CD4-positive, alpha-beta memory T cell (primary cell): ENCODE results near the gene SMAD4. TPM values are rescaled to one million over a fixed set of nuclear protein-coding genes. Genes with fewer than 3 reads are reported as not detected.

ENCODE experiments used
- CTCF ChIA-PET: fragments of 350-600 bp; sonication (Branson Sonifier 250); formaldehyde crosslinking; loops from one replicate; lab custom pipeline; 2021; ENCODE audit warnings: inconsistent platforms; ENCODE audit not compliant: partially characterized antibody; lab: Charles Lee
- POLR2A ChIA-PET: fragments of 350-600 bp; sonication (Branson Sonifier 250); formaldehyde crosslinking; loops from one replicate; lab custom pipeline; 2021; ENCODE audit not compliant: partially characterized antibody; lab: Charles Lee
- DNase-seq, 5 donors: peaks; one replicate each; pipeline versions ENCODE4 v3.0.0 to v3.0.0-alpha.2; 2020 to 2022; ENCODE audit warnings: mixed read lengths in 1 of 5
- H3K27ac ChIP-seq: one replicate; pipeline ENCODE4 v1.7.0; 2013; ENCODE audit warnings: low read depth, low read length
- H3K27me3 ChIP-seq: 2 replicates; pipeline ENCODE4 v1.7.0; 2013; ENCODE audit warnings: mild to moderate bottlenecking, low read length, moderate library complexity; ENCODE audit not compliant: insufficient read depth
- H3K36me3 ChIP-seq: 2 replicates; pipeline ENCODE4 v1.7.0; 2013; ENCODE audit warnings: mild to moderate bottlenecking, low read length, moderate library complexity; ENCODE audit not compliant: insufficient read depth
- H3K4me1 ChIP-seq: 2 replicates; pipeline ENCODE4 v1.7.0; 2013; ENCODE audit warnings: mild to moderate bottlenecking, low read length, moderate library complexity; ENCODE audit not compliant: insufficient read depth
- H3K4me3 ChIP-seq, 2 donors: one replicate each; pipeline ENCODE4 v1.7.0; 2013; ENCODE audit warnings: low read length in 2 of 2, mild to moderate bottlenecking in 1 of 2
- H3K9me3 ChIP-seq, 2 donors: one replicate each; pipeline ENCODE4 v1.7.0; 2013; ENCODE audit warnings: low read length in 2 of 2, control low read depth in 1 of 2; ENCODE audit not compliant: control insufficient read depth in 1 of 2
- H3K27ac Mint-ChIP-seq, 7 donors: one replicate each; pipeline ENCODE4 v1.8.0; 2020 to 2021; ENCODE audit warnings: mixed read lengths in 7 of 7, mild to moderate bottlenecking in 6 of 7, inconsistent platforms in 3 of 7, moderate library complexity in 3 of 7
- H3K27me3 Mint-ChIP-seq, 2 donors: one replicate each; pipeline ENCODE4 v1.8.0; 2020 to 2021; ENCODE audit warnings: mixed read lengths in 2 of 2
- H3K36me3 Mint-ChIP-seq, 2 donors: one replicate each; pipeline ENCODE4 v1.8.0; 2020 to 2021; ENCODE audit warnings: mixed read lengths in 2 of 2, inconsistent platforms in 1 of 2, mild to moderate bottlenecking in 1 of 2
- H3K4me1 Mint-ChIP-seq, 4 donors: one replicate each; pipeline ENCODE4 v1.8.0; 2020 to 2021; ENCODE audit warnings: mixed read lengths in 4 of 4, mild to moderate bottlenecking in 1 of 4
- H3K4me3 Mint-ChIP-seq, 8 donors: one replicate each; pipeline ENCODE4 v1.8.0; 2020 to 2021; ENCODE audit warnings: mixed read lengths in 8 of 8, mild to moderate bottlenecking in 7 of 8, moderate library complexity in 6 of 8, inconsistent platforms in 3 of 8
- H3K9me3 Mint-ChIP-seq, 8 donors: one replicate each; pipeline ENCODE4 v1.8.0; 2020 to 2021; ENCODE audit warnings: mixed read lengths in 8 of 8, mild to moderate bottlenecking in 5 of 8, inconsistent platforms in 3 of 8, moderate library complexity in 1 of 8
- intact Hi-C: fragments of 100-400 bp; cut with micrococcal nuclease; formaldehyde crosslinking; loops from one replicate; pipeline ENCODE4 v1.15.1; 2023
- polyA plus RNA-seq, 2 donors: library from polyadenylated mRNA; unstranded; fragments of 300-500 nt; fragmentation: Illumina TruSeq; gene quantifications; one replicate each; pipeline ENCODE4 v1.2.3, GENCODE V29; 2021
- total RNA-seq, 2 experiments: library from RNA; stranded (reverse); gene quantifications; one replicate each; pipeline ENCODE4 v1.2.3, GENCODE V29; 2021

The SMAD4 gene
- total and polyA plus RNA-seq, 4 experiments from 2014 or later = 37.7 to 155 (median 119) TPM

GRCh38 chr18:51120809-51121596 is 91.0 kb downstream of the SMAD4 start:
- ChIA-PET CTCF (no interaction called here), POLR2A (no interaction called here)
- intact Hi-C loops = no loop called here
- H3K4me1 Mint-ChIP-seq = no peaks in the 10 kb centered on the region
- peaks cover 0 to 5% (median 0%) of the 10 kb centered on the region in 8 donors for H3K9me3 Mint-ChIP-seq
- Histone ChIP-seq H3K4me3 (no peak overlapping the region), H3K4me1 (no peaks in the 10 kb centered on the region), H3K27ac (no peak overlapping the region), H3K27me3 (no peaks in the 10 kb centered on the region), H3K36me3 (no peaks in the 10 kb centered on the region), H3K9me3 (no peaks in the 10 kb centered on the region)
- H3K36me3 Mint-ChIP-seq = no peaks in the 10 kb centered on the region
- no peak overlapping the region for H3K4me3 Mint-ChIP-seq
- H3K27ac Mint-ChIP-seq = no peak overlapping the region
- no peak for DNase-seq
- H3K27me3 Mint-ChIP-seq = peaks cover 0 to 3% of the 10 kb centered on the region in 2 donors

GRCh38 chr18:51121597-51121857 is 91.5 kb downstream of the SMAD4 start:
- Mint-ChIP-seq H3K27me3 (peaks cover 0 to 3% of the 10 kb centered on the region in 2 donors), H3K4me1 (no peaks in the 10 kb centered on the region), H3K9me3 (peaks cover 0 to 5% (median 0%) of the 10 kb centered on the region in 8 donors), H3K27ac (no peak overlapping the region), H3K36me3 (no peaks in the 10 kb centered on the region), H3K4me3 (no peak overlapping the region)
- H3K4me3 ChIP-seq = no peak overlapping the region
- no peak for DNase-seq
- no peaks in the 10 kb centered on the region for H3K27me3 ChIP-seq
- H3K36me3 ChIP-seq = no peaks in the 10 kb centered on the region
- H3K27ac ChIP-seq = no peak overlapping the region
- intact Hi-C loops = no loop called here
- no peaks in the 10 kb centered on the region for H3K9me3 ChIP-seq
- no peaks in the 10 kb centered on the region for H3K4me1 ChIP-seq
- POLR2A ChIA-PET = no interaction called here
- CTCF ChIA-PET = no interaction called here

- H3K27me3 Mint-ChIP-seq = peaks cover 0 to 3% of the 10 kb centered on the region in 2 donors
- H3K4me1 Mint-ChIP-seq = no peaks in the 10 kb centered on the region
- intact Hi-C loops = no loop called here
- H3K27me3 ChIP-seq = no peaks in the 10 kb centered on the region
- ChIA-PET CTCF (no interaction called here), POLR2A (no interaction called here)
- no peak overlapping the region for H3K27ac Mint-ChIP-seq
- H3K27ac ChIP-seq = no peak overlapping the region
- H3K9me3 ChIP-seq = no peaks in the 10 kb centered on the region
- no peak overlapping the region for H3K4me3 ChIP-seq
- H3K4me3 Mint-ChIP-seq = no peak overlapping the region
- no peaks in the 10 kb centered on the region for H3K4me1 ChIP-seq
- DNase-seq = no peak
- H3K36me3 ChIP-seq = no peaks in the 10 kb centered on the region
- H3K36me3 Mint-ChIP-seq = no peaks in the 10 kb centered on the region
- H3K9me3 Mint-ChIP-seq = peaks cover 0 to 3% (median 0%) of the 10 kb centered on the region in 8 donors
Measured at GRCh38 chr18:51122266-51123045, 92.4 kb downstream of the SMAD4 start.

GRCh38 chr18:51123046-51123395 is 93.0 kb downstream of the SMAD4 start:
- Histone ChIP-seq H3K27ac (no peak overlapping the region), H3K4me3 (no peak overlapping the region), H3K27me3 (no peaks in the 10 kb centered on the region), H3K4me1 (no peaks in the 10 kb centered on the region), H3K36me3 (no peaks in the 10 kb centered on the region), H3K9me3 (no peaks in the 10 kb centered on the region)
- ChIA-PET CTCF (no interaction called here), POLR2A (no interaction called here)
- intact Hi-C loops = no loop called here
- H3K4me1 Mint-ChIP-seq = no peaks in the 10 kb centered on the region
- no peak for DNase-seq
- no peaks in the 10 kb centered on the region for H3K36me3 Mint-ChIP-seq
- H3K27me3 Mint-ChIP-seq = peaks cover 0 to 3% of the 10 kb centered on the region in 2 donors
- H3K27ac Mint-ChIP-seq = no peak overlapping the region
- H3K4me3 Mint-ChIP-seq = no peak overlapping the region
- peaks cover 0 to 2% (median 0%) of the 10 kb centered on the region in 8 donors for H3K9me3 Mint-ChIP-seq

GRCh38 chr18:51123481-51123880 is 93.5 kb downstream of the SMAD4 start:
- no peak overlapping the region for H3K27ac ChIP-seq
- ChIA-PET CTCF (interaction anchor here (1.8 kb wide), 1 partner anchor 14 kb away, joined by 9 read pairs; no protein-coding TSS in a partner anchor), POLR2A (no interaction called here)
- H3K27ac Mint-ChIP-seq = no peak overlapping the region
- no peak for DNase-seq
- no peaks in the 10 kb centered on the region for H3K36me3 ChIP-seq
- no peaks in the 10 kb centered on the region for H3K27me3 ChIP-seq
- H3K4me3 ChIP-seq = no peak overlapping the region
- H3K9me3 Mint-ChIP-seq = peaks cover 0 to 2% (median 0%) of the 10 kb centered on the region in 8 donors
- H3K4me1 Mint-ChIP-seq = no peaks in the 10 kb centered on the region
- H3K27me3 Mint-ChIP-seq = peaks cover 0 to 3% of the 10 kb centered on the region in 2 donors
- intact Hi-C loops = no loop called here
- H3K9me3 ChIP-seq = no peaks in the 10 kb centered on the region
- H3K4me3 Mint-ChIP-seq = no peak overlapping the region
- H3K36me3 Mint-ChIP-seq = no peaks in the 10 kb centered on the region
- H3K4me1 ChIP-seq = no peaks in the 10 kb centered on the region

GRCh38 chr18:51123936-51124486 is 94.0 kb downstream of the SMAD4 start:
- no peak for DNase-seq
- intact Hi-C loops = no loop called here
- POLR2A ChIA-PET = no interaction called here

GRCh38 chr18:51125976-51126375 is 96.0 kb downstream of the SMAD4 start:
- Mint-ChIP-seq H3K27ac (no peak overlapping the region), H3K9me3 (no peaks in the 10 kb centered on the region), H3K4me3 (no peak overlapping the region), H3K36me3 (no peaks in the 10 kb centered on the region), H3K27me3 (peaks cover 0 to 3% of the 10 kb centered on the region in 2 donors), H3K4me1 (no peaks in the 10 kb centered on the region)
- Histone ChIP-seq H3K27me3 (no peaks in the 10 kb centered on the region), H3K4me1 (no peaks in the 10 kb centered on the region), H3K27ac (no peak overlapping the region), H3K36me3 (no peaks in the 10 kb centered on the region), H3K4me3 (no peak overlapping the region), H3K9me3 (no peaks in the 10 kb centered on the region)
- CTCF ChIA-PET = no interaction called here
- intact Hi-C loops = no loop called here
- DNase-seq = no peak
- POLR2A ChIA-PET = no interaction called here

More at GRCh38 chr18:51123936-51124486, 94.0 kb downstream of the SMAD4 start:
- CTCF ChIA-PET = interaction anchor here (1.4 to 1.8 kb wide), 2 partner anchors 12 to 15 kb away, joined by 3 to 9 read pairs; no protein-coding TSS in a partner anchor
- Mint-ChIP-seq H3K4me1 (no peaks in the 10 kb centered on the region), H3K27me3 (peaks cover 0 to 3% of the 10 kb centered on the region in 2 donors), H3K27ac (peak overlapping the region in 1 of 7 donors; percentile 52), H3K9me3 (peaks cover 0 to under 1% (median 0%) of the 10 kb centered on the region in 8 donors), H3K4me3 (no peak overlapping the region), H3K36me3 (no peaks in the 10 kb centered on the region)
- H3K4me3 ChIP-seq = no peak overlapping the region
- H3K4me1 ChIP-seq = no peaks in the 10 kb centered on the region
- H3K36me3 ChIP-seq = no peaks in the 10 kb centered on the region
- no peaks in the 10 kb centered on the region for H3K9me3 ChIP-seq
- H3K27ac ChIP-seq = no peak overlapping the region
- no peaks in the 10 kb centered on the region for H3K27me3 ChIP-seq
